Measurements from ENCODE around the gene KMT2B.

The KMT2B gene

GRCh38 chr19:35742121-35742724 is 24.4 kb downstream of the KMT2B start, which contains the start of gene IGFLR1:
Gene IGFLR1 (minus strand): TSS chr19:35742452. CDS start chr19:35741180, 1,272 bp downstream.
- Histone ChIP-seq H2AFZ (ENCODE audit: low read length, unreplicated experiment) (no peak within 1 kb of the TSS), H3K4me1 (ENCODE audit: control insufficient read depth, insufficient read depth, low read length, unreplicated experiment) (peaks cover 6% of the 10 kb centered on the region), H3K27ac (ENCODE audit: low read depth, low read length) (no peak within 1 kb of the TSS), H3K27me3 (ENCODE audit: insufficient read depth, low read length) (no peaks in the 10 kb centered on the region), H3K36me3 (ENCODE audit: insufficient read depth, low read length) (no peaks in the 10 kb centered on the region), H3K4me3 (ENCODE audit: low read depth, low read length) (no peak within 1 kb of the TSS), H3K79me2 (ENCODE audit: control insufficient read depth, insufficient read depth, low read length, unreplicated experiment) (peaks cover 13% of the 10 kb centered on the region)

GRCh38 chr19:35743640-35744429 is 26.0 kb downstream of the KMT2B start:
- Histone ChIP-seq H2AFZ (ENCODE audit: low read length, unreplicated experiment) (no peak overlapping the region), H3K4me1 (ENCODE audit: control insufficient read depth, insufficient read depth, low read length, unreplicated experiment) (peaks cover 10% of the 10 kb centered on the region), H3K4me3 (ENCODE audit: low read depth, low read length) (peak overlapping the region; percentile 100; the same call in 1 of the 2 replicates)

GRCh38 chr19:35744430-35745327 is 26.9 kb downstream of the KMT2B start:
- H3K36me3 ChIP-seq (ENCODE audit: insufficient read depth, low read length) = no peaks in the 10 kb centered on the region
- no peaks in the 10 kb centered on the region for H3K27me3 ChIP-seq (ENCODE audit: insufficient read depth, low read length)
- peaks cover 10% of the 10 kb centered on the region for H3K4me1 ChIP-seq (ENCODE audit: control insufficient read depth, insufficient read depth, low read length, unreplicated experiment)
- H3K79me2 ChIP-seq (ENCODE audit: control insufficient read depth, insufficient read depth, low read length, unreplicated experiment) = peaks cover 18% of the 10 kb centered on the region
- peak overlapping the region; percentile 100 for H3K4me3 ChIP-seq (ENCODE audit: low read depth, low read length)
- peak overlapping the region; percentile 85 for H2AFZ ChIP-seq (ENCODE audit: low read length, unreplicated experiment)
- peak overlapping the region; percentile 96 for H3K27ac ChIP-seq (ENCODE audit: low read depth, low read length)

More at GRCh38 chr19:35743640-35744429, 26.0 kb downstream of the KMT2B start:
- H3K79me2 ChIP-seq (ENCODE audit: control insufficient read depth, insufficient read depth, low read length, unreplicated experiment) = peaks cover 13% of the 10 kb centered on the region
- H3K27me3 ChIP-seq (ENCODE audit: insufficient read depth, low read length) = no peaks in the 10 kb centered on the region
- no peaks in the 10 kb centered on the region for H3K36me3 ChIP-seq (ENCODE audit: insufficient read depth, low read length)
- H3K27ac ChIP-seq (ENCODE audit: low read depth, low read length) = no peak overlapping the region

- H2AFZ ChIP-seq (ENCODE audit: low read length, unreplicated experiment) = peak within 1 kb of the TSS; percentile 85
- peaks cover 10% of the 10 kb centered on the region for H3K4me1 ChIP-seq (ENCODE audit: control insufficient read depth, insufficient read depth, low read length, unreplicated experiment)
- peak within 1 kb of the TSS; percentile 96 for H3K27ac ChIP-seq (ENCODE audit: low read depth, low read length)
- H3K36me3 ChIP-seq (ENCODE audit: insufficient read depth, low read length) = no peaks in the 10 kb centered on the region
- peaks cover 18% of the 10 kb centered on the region for H3K79me2 ChIP-seq (ENCODE audit: control insufficient read depth, insufficient read depth, low read length, unreplicated experiment)
- H3K27me3 ChIP-seq (ENCODE audit: insufficient read depth, low read length) = no peaks in the 10 kb centered on the region
- peak within 1 kb of the TSS; percentile 100 for H3K4me3 ChIP-seq (ENCODE audit: low read depth, low read length)
Observed at GRCh38 chr19:35745328-35746086, 27.7 kb downstream of the KMT2B start, which contains the start of the genes PSENEN and U2AF1L4. Gene PSENEN (plus strand): TSS chr19:35745651. CDS start chr19:35745931, 280 bp downstream. Gene U2AF1L4 (minus strand): TSS chr19:35745418. CDS start chr19:35745391, 27 bp downstream.

- peaks cover 18% of the 10 kb centered on the region for H3K79me2 ChIP-seq (ENCODE audit: control insufficient read depth, insufficient read depth, low read length, unreplicated experiment)
- H3K27me3 ChIP-seq (ENCODE audit: insufficient read depth, low read length) = no peaks in the 10 kb centered on the region
- peaks cover 10% of the 10 kb centered on the region for H3K4me1 ChIP-seq (ENCODE audit: control insufficient read depth, insufficient read depth, low read length, unreplicated experiment)
- peak overlapping the region; percentile 96; the same call in 1 of the 2 replicates for H3K27ac ChIP-seq (ENCODE audit: low read depth, low read length)
- H3K4me3 ChIP-seq (ENCODE audit: low read depth, low read length) = peak overlapping the region; percentile 100
- H2AFZ ChIP-seq (ENCODE audit: low read length, unreplicated experiment) = peak overlapping the region; percentile 69
- H3K36me3 ChIP-seq (ENCODE audit: insufficient read depth, low read length) = no peaks in the 10 kb centered on the region
Observed at GRCh38 chr19:35746087-35746462, 28.3 kb downstream of the KMT2B start.

GRCh38 chr19:35746531-35746930 is 28.7 kb downstream of the KMT2B start:
- H3K27ac ChIP-seq (ENCODE audit: low read depth, low read length) = no peak overlapping the region
- H3K36me3 ChIP-seq (ENCODE audit: insufficient read depth, low read length) = no peaks in the 10 kb centered on the region
- no peaks in the 10 kb centered on the region for H3K27me3 ChIP-seq (ENCODE audit: insufficient read depth, low read length)
- peaks cover 18% of the 10 kb centered on the region for H3K79me2 ChIP-seq (ENCODE audit: control insufficient read depth, insufficient read depth, low read length, unreplicated experiment)
- H3K4me3 ChIP-seq (ENCODE audit: low read depth, low read length) = peak overlapping the region; percentile 100
- peaks cover 10% of the 10 kb centered on the region for H3K4me1 ChIP-seq (ENCODE audit: control insufficient read depth, insufficient read depth, low read length, unreplicated experiment)
- no peak overlapping the region for H2AFZ ChIP-seq (ENCODE audit: low read length, unreplicated experiment)

- peaks cover 10% of the 10 kb centered on the region for H3K4me1 ChIP-seq (ENCODE audit: control insufficient read depth, insufficient read depth, low read length, unreplicated experiment)
- peak within 1 kb of the TSS; percentile 91 for H3K4me3 ChIP-seq (ENCODE audit: low read depth, low read length)
- no peak within 1 kb of the TSS for H3K27ac ChIP-seq (ENCODE audit: low read depth, low read length)
- H3K27me3 ChIP-seq (ENCODE audit: insufficient read depth, low read length) = no peaks in the 10 kb centered on the region
- H3K36me3 ChIP-seq (ENCODE audit: insufficient read depth, low read length) = no peaks in the 10 kb centered on the region
- H2AFZ ChIP-seq (ENCODE audit: low read length, unreplicated experiment) = peak within 1 kb of the TSS; percentile 88
- H3K79me2 ChIP-seq (ENCODE audit: control insufficient read depth, insufficient read depth, low read length, unreplicated experiment) = peaks cover 18% of the 10 kb centered on the region
Observed at GRCh38 chr19:35748106-35749020, 30.6 kb downstream of the KMT2B start, which contains the start of gene LIN37. Gene LIN37 (plus strand): TSS chr19:35748576. CDS start chr19:35748725, 149 bp downstream.

GRCh38 chr19:35750167-35750566 is 32.4 kb downstream of the KMT2B start:
- Histone ChIP-seq H3K36me3 (ENCODE audit: insufficient read depth, low read length) (no peaks in the 10 kb centered on the region), H3K4me3 (ENCODE audit: low read depth, low read length) (no peak overlapping the region)

More at GRCh38 chr19:35750167-35750566, 32.4 kb downstream of the KMT2B start:
- H3K27ac ChIP-seq (ENCODE audit: low read depth, low read length) = no peak overlapping the region
- no peaks in the 10 kb centered on the region for H3K27me3 ChIP-seq (ENCODE audit: insufficient read depth, low read length)
- no peak overlapping the region for H2AFZ ChIP-seq (ENCODE audit: low read length, unreplicated experiment)
- H3K4me1 ChIP-seq (ENCODE audit: control insufficient read depth, insufficient read depth, low read length, unreplicated experiment) = peaks cover 14% of the 10 kb centered on the region
- peaks cover 18% of the 10 kb centered on the region for H3K79me2 ChIP-seq (ENCODE audit: control insufficient read depth, insufficient read depth, low read length, unreplicated experiment)
